A375 (cell line): ENCODE data around the gene ARSH. TPM values are rescaled to one million over a fixed set of nuclear protein-coding genes. Genes with fewer than 3 reads are reported as not detected.

Experiments used
- small RNA-seq: library from RNA; depleted of rRNA; stranded (forward); fragments of <200 nt; gene quantifications from one replicate; pipeline ENCODE3, GENCODE V24; 2014
- total RNA-seq: library from RNA; depleted of rRNA; stranded (reverse); fragments of >200 nt; shearing (Covaris generic); gene quantifications from 2 replicates; pipeline ENCODE4 v1.2.3, GENCODE V29; 2014; rRNA removed

The ARSH gene, protein sequence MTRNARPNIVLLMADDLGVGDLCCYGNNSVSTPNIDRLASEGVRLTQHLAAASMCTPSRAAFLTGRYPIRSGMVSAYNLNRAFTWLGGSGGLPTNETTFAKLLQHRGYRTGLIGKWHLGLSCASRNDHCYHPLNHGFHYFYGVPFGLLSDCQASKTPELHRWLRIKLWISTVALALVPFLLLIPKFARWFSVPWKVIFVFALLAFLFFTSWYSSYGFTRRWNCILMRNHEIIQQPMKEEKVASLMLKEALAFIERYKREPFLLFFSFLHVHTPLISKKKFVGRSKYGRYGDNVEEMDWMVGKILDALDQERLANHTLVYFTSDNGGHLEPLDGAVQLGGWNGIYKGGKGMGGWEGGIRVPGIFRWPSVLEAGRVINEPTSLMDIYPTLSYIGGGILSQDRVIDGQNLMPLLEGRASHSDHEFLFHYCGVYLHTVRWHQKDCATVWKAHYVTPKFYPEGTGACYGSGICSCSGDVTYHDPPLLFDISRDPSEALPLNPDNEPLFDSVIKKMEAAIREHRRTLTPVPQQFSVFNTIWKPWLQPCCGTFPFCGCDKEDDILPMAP
- not detected in 2 replicates for total RNA-seq

DNA sequence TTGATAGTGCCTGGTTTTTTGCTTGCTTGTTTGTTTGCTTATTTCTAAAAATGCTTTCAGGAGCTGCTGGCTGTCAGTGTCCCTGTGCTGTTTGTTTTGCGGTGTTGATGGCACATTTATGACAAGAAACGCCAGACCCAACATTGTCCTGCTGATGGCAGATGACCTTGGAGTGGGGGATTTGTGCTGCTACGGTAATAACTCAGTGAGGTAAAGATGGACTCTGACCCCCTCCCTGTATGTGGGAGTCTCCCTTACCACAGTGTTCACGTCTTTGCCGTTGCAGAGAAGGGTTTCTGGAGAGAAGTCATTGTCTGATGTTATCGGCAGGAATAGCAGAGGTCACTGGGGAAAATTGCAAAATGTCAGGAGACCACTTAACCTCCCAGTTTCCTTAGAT, at the start of gene ARSH:
Gene ARSH, plus strand, starts transcription at position 52 of the 400 bp plus-strand sequence. Its CDS starts 67 bp downstream, at position 119.

Small RNAs within 50 kb of the gene (small RNA-seq; reads per million reads assigned to genes)
- gene RN7SL578P, result not detected

Other genes with a start within 250 kb of the ARSH start
- gene GYG2, start 177.6 kb upstream of the ARSH start, total RNA-seq, result not detected in 2 replicates
- gene ARSD, start 77.2 kb upstream of the ARSH start, total RNA-seq, result 17.3 and 20.0 TPM in 2 replicates
- gene ARSF, start 34.9 kb downstream of the ARSH start, total RNA-seq, result not detected in 2 replicates